SKM-1 treated with dmso at 0.1 percent for 144 hours (cell line): Measurements from ENCODE around the gene FRAS1.
"Not testable (repeated sequence)": the region's sequence is repeated elsewhere in the genome, so short reads cannot be mapped to it uniquely, and the experiment has no call there.

Experiments
- DNase-seq: peaks from one replicate; lab custom pipeline; 2025; ENCODE audit not compliant: unreplicated experiment; lab: John Stamatoyannopoulos, UW

Gene FRAS1, protein sequence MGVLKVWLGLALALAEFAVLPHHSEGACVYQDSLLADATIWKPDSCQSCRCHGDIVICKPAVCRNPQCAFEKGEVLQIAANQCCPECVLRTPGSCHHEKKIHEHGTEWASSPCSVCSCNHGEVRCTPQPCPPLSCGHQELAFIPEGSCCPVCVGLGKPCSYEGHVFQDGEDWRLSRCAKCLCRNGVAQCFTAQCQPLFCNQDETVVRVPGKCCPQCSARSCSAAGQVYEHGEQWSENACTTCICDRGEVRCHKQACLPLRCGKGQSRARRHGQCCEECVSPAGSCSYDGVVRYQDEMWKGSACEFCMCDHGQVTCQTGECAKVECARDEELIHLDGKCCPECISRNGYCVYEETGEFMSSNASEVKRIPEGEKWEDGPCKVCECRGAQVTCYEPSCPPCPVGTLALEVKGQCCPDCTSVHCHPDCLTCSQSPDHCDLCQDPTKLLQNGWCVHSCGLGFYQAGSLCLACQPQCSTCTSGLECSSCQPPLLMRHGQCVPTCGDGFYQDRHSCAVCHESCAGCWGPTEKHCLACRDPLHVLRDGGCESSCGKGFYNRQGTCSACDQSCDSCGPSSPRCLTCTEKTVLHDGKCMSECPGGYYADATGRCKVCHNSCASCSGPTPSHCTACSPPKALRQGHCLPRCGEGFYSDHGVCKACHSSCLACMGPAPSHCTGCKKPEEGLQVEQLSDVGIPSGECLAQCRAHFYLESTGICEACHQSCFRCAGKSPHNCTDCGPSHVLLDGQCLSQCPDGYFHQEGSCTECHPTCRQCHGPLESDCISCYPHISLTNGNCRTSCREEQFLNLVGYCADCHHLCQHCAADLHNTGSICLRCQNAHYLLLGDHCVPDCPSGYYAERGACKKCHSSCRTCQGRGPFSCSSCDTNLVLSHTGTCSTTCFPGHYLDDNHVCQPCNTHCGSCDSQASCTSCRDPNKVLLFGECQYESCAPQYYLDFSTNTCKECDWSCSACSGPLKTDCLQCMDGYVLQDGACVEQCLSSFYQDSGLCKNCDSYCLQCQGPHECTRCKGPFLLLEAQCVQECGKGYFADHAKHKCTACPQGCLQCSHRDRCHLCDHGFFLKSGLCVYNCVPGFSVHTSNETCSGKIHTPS (N-terminal part only)

DNA sequence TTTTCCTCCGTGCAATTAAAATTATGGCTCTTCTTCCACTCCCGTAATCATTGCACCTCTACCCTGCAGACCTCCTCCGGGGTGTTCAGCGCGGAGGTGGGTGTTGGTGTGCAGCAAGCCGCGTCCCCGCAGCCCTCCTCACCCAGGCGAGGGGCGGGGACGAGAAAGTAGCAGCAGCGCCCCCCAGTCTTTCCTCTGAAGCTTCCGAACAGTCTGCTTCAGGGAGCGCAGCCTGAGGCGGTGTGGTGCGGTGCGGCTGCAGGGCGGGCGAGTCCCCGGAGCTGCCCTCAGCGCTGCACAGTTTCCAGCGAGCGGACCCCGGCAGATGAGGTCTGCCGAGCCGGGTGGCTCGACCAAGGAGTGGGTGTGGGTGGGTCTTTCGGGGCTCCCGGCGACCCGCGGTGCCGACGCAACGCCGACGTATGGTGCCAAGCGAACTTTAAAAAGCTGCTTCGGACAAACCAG is at the start of gene FRAS1:
FRAS1 (plus strand) TSS at position 189 of the 465 bp plus-strand sequence. CDS start 687 bp downstream, outside the sequence.
- DNase-seq = peak; percentile 48

DNA sequence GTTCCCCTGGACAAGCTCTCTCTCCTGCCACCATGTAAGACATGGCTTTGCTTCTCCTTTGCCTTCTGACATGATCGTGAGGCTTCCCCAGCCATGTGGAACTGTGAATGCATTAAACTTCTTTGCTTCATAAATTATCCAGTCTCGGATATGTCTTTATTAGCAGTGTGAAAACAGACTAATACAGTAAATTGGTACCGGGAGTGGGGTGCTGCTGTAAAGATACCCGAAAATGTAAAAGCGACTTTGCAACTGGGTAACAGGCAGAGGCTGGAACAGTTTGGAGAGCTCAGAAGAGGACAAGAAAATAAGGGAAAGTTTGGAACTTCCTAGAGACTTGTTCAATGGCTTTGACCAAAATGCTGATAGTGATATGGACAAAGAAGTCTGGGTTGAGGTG is 46.1 kb upstream of the FRAS1 start:
- DNase-seq = not testable (repeated sequence)

DNA sequence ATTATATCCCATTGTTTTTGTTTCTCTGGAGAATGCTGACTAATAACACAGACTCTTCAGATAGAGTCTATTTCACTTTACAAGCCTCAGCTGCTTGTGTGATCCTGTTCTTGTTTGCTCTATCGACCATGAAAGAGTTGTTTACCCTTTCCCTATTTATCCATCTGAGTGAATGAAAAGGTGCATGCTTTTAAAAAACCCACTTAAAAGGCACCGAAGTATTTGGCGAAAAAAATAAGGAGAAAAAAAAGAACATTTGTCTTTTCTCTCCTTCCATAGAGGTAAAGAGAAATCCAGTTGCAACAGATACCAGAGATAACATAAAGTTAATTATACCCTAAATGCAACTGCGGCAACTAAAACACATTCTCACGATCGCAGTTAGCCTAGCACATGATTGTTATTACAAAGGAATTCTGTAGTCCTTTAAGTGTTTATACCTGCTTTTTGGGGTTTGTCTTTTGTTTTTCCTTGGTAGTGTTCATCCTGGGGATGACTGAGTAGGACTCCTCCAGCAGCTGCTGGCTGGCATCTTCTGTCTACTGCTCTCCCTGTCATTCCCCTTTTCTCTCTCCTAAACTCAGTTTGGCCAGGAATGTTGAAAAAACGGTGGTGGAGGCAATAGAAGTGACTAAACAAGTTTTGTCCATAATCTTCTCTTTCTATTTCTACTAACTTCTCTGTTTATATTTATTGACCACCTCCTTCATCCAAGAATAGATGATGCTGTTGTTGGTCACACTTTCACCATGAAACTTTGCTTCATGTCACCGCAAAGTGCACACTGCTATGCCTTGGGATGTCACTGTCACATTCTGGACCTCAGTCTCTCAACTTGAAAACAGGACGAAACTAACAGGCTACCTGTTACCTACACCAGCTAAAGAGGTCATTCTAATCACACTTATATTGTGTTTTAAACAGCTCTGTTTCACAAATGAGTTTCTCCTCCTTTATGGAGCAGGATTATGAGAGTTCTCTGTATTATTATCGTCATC is 41.9 kb upstream of the FRAS1 start:
- DNase-seq = no peak

DNA sequence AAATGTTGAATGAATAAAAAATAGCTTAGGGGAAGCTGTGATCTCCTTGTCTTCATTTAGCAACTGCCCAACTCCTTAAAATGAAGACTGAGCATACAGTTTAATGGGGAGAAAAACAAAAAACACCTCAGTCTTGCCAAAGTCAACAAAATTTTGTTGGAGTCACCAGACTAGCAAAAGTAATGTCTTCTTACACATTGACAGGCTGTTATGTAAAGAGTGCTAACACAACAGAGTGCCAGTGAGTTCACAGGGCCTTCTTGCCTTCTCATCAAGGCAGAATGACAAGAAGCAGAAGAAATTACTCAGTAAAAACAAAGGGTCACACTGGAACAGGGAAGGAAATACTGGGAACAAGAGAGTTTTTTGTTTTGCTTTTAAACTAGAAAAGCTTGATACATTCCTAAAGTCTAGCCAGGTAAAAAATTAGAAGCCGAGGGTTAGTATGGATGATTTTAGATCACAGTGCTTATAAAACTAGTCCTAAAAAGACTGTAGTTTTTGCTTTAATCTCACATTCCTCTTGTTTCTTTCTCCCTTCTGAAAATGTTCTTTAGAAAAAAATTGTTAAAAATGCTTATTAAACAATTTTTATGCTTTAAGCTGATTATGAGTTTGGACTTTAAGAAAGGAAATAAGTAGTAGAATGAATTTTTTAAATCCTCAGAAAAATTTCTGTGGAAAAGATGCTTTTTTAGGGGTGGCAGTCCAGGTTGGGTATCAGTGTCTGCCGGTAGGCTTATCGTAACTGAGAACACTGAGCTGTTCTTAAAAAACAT is 38.7 kb upstream of the FRAS1 start:
- no peak for DNase-seq

DNA sequence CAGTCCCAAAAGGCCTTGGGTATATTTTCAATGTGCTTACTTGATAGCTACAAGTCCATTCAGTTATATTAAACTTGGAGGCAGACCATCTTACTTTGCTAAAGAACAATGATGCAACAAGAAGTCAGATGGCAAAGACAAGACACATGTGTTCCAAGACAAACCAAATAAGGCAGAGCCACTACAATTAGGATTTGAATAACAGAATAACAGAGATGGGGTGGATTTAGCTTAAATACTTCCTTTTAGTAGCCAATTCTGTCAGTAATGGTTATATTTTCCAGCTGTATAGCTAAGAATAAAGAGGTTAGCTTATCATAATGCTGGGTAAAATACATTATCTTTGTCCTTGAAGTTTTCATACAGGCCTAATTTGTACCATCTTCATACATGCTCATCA is 37.7 kb upstream of the FRAS1 start:
- no peak for DNase-seq

DNA sequence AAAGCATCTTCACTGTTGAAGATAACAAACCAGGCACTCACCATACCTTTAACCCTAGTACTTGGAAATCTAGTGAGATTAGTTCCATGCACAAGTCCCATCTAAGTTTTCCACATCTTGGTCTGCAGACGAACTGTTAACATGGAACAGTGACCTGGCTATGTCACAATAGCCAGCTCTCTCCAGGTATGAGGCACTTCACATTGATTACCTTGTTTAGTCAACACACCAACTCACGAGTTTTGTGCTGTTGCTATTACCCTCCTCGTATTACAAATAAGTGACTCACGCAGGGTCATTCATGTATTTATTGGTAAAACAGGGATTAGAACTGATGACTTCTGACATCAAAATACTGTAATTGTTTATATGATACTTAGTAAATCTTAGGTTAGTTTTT is 36.4 kb upstream of the FRAS1 start:
- DNase-seq = no peak

DNA sequence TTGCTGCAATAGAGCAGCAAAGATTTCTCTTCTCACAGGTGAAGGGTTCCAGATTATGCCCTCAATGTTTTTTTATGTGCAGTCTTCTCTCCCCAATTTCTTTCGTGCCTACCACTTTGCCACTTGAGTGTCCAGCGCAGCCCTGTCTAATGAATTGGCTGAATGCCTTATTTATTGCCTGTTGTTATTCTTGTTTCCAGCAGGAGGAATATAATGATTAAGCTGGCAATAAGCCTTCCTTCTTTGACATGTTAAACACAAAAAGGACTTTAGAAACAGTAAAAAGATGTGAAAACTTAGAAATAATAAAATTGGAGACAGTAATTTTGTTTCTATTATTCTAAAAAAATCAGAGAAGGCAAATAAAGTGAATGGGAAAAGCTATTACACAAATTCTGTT is 34.6 kb upstream of the FRAS1 start:
- no peak for DNase-seq

DNA sequence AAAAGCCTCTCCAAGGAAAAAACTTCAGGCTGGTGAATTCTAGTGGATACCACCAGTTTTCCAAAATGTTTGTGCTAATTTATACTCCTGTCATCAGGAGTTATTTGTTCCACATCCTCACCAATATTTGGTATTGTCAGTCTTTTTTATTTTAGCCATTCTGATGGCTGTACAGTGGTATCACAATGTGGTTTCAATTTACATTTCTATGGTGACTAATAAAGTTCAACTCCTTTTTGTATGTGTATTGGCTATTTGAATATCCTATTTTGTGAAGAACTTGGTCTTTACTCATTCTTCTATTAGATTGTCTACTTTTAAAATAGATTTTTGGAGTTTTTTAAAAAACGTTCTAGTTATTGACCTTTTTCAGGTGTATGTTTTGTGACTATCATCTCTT is 33.0 kb upstream of the FRAS1 start:
- DNase-seq = no peak

DNA sequence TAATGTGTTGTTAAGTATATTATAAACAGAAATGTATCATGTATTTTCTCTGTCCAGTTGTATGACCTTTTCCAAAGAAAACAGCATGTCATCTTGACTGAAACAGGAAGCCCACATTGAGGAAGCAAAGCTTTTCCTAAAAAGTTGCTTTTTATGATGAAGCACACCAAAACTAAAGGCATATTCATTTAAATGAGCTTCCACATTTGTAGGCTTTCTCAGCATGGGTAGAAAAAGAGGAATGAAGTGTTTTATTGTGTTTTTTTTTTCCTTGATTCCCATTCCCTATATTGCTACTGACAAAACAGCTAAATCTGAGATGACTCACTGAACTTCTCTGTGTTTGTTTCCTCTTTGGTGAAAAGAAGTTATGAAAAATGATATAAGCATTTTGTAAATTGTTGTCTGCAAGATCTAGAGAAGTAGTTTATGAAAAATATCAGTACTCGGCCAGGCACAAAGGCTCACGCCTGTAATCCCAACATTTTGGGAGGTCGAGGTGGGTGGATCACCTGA is 32.5 kb upstream of the FRAS1 start:
- no peak for DNase-seq

DNA sequence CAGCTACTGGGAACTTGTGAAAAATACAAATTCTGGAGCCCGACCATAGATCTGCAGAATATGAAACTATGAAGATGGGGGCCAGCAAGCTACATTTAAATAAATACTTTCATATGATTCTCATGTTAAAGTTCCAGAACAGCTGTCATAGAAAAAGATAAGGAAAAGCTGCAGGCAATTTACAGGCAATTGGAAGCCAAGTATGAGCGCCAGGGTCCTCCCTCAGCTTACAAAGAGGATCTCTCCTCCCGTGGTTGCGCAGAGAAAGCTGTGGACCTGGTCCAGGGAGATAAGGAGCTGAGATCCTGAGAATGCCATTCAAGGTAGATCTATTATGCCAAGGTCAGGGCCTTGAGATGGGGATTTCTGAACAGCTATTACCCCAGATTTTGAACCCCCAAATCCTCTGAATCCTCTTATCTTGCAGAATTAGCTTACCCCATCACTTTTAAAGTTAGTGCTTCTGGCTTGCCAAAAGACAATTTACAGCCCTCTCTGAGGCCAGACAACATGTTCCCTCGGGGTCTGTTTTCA is 25.6 kb upstream of the FRAS1 start:
- no peak for DNase-seq

DNA sequence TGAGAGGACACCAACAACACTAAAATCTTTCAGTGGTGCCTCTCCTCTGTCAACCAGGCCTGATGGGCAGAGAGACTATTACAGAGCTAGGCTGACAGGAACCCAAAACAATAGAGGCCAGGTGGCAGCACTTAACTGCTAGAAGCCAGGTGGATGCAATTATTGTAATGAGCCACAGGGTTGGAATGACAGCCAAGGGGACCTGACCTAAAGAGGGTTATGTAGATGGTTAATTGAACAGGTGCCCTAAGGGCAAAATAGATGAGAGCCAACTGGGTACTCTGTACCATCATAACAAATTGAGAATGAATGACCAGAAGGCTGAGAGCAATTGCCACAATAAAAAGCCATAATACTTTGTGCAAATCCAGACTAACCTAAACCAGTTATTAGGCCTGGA is 24.7 kb upstream of the FRAS1 start:
- DNase-seq = no peak

DNA sequence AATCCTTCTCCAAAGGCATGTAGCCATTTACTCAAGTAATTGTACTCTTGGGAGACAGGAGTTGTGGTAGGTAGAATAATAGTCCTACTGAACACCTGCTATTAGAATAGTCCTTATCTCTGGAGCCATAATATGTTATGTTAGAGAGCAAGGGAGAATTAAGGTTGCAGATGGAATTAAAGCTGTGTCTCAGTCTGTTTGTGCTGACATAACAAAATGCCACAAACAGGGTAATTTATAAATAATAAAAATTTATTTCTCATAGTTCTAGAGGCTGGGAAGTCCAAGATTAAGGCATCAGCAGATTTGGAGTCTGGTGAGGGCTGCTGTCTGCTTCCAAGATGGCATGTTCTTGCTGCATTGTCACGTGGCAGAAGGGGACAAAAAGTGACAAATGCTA is 24.2 kb upstream of the FRAS1 start:
- no peak for DNase-seq

DNA sequence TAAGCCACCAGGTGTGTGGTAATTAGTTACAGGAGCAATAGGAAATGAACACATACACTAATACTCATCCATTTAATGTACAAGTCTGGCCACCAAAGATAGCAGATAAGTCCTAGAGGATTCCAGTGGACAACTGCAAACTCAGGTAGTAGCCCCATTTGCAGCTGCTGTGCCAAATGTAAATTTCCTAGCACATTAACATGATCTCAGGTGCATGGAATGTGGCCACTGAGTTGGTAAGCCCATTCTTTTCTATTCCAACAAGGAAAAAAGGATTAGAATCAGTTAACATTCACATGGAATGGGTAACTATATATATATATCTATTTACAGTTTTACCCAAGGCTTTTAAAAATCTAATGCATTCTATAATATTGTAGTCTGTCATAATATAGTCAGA is 23.3 kb upstream of the FRAS1 start:
- no peak for DNase-seq

DNA sequence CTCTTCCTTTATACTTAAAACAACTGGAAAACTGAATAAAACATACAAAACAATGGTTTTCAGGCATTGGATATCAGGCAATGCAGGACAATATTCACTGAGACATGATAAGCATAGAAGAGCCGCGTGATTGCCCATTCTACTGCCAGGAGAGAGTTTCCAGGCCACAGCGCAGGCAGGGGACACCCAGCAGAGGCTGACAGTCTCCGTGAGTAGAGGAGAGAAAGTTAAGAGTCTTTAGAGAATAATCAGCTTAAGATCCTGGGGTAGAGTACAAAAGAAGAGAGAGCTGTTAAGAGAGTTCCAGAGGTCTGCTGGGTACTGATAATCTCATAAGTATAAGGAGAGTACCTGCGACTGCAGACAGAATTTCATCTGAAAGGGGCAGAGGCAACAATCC is 18.4 kb upstream of the FRAS1 start:
- DNase-seq = no peak

DNA sequence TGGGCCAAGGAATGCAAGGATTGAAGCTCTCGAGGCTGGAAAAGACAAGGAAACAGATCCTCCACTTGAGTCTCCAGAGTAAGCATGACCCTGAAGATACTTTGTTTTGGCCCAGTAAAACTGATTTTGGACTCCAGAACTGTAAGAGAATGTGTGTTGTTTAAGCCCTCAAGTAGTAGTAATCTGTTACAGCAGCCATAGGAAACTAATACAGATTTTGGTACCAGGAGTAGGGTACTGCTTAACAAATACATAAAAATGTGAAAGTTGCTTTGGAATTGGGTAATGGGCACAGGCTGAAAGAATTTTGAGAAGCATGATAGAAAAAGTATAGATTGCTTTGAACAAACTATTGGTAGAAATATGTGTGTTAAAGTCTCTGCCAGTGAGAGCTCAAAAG is 17.4 kb upstream of the FRAS1 start:
- DNase-seq = no peak

DNA sequence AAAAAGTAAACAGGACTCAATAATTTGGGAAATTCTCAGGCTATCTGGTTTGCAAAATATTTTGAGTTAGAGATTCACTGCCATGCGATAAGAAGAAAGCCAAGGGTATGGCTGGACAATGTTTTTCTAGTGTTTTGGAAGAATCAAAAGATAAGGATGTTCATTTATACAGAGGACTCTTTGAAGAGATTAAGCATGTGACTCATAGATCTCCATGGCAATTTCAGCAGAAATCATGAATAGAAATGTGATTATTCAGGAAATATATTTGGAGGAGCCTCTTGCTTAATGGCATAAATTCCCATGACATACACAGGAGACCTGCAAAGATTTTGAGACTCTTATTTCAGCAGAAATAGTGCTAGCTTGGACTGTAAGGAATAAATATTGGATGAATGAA is 16.7 kb upstream of the FRAS1 start:
- DNase-seq = no peak

DNA sequence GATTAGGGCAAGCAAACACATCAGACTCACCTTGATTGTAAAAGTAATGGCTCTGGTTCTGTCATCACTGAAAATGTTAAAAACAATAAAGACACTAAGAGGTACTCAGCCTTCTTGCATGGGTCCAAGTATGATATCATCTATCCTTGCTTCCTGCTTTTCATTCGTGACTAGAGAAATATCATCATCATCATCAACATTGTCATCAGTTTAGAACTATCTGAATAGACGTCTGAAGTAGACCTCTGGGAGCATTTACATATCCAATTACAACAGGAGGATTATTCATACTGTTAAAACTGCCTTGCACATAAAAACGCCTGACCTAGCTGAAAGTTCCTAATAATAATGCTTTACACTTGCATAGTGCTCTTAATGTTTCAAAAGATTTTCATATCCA is 9.8 kb upstream of the FRAS1 start:
- no peak for DNase-seq

DNA sequence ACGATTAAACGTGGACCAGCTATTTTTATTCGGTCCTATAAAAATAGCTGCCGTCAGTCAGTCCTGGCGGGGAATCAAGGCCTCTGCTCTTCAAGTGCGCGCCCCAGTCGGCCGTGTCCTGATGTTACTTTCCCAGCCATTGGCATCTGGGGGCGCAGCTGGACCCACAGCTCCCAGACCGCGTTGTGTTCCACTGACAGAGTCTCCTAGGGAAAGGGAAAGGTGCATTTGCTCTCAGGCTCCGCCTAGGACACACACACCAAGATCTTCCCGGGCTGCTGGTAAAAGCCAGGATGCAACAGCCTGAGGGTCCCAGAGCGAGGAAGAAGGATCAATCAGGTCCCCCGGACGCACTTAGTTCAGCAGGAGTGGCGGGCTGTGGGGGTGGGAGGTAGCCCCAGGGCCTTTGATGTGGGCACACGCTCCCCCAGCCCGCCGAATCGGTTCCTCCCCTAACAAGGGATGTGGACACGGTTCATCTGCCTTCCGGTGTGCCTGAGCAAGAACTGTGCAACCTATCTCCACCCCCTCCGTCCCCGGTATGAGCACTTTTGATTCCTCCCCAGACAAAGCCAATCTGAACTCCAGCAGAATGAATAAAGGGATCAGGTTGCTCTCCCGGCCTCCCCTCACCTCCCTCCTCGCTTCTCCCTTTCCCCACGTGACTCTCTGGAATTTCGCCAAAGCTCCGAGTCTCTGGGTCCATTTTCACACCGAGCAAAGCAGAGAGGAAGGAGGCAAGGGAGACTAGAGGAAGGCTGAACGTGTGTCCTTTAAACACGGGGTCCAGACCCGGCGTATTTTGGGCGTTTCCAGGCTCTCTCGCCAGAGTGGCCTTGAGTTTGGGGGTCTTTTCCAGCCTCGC is 626 bp upstream of the FRAS1 start:
- peak; percentile 55 for DNase-seq
